Lower leg skin (tissue), 4 donors: ENCODE measurements around the gene GADD45GIP1. TPM values are rescaled to one million over a fixed set of nuclear protein-coding genes. Genes with fewer than 3 reads are reported as not detected.
A peak's percentile ranks its signal among the peaks of the same experiment; 100 is the strongest.
"Not testable (repeated sequence)": the region's sequence is repeated elsewhere in the genome, so short reads cannot be mapped to it uniquely, and the experiment has no call there.

Experiments
- DNase-seq, 2 donors: peaks; one replicate each; pipeline ENCODE4 v3.0.0-alpha.2; 2019; ENCODE audit warnings: low spot score in 2 of 2
- H3K4me3 ChIP-seq: fragments of 200-600 bp; sonication (generic); 2 replicates; pipeline ENCODE4 v1.5.1; 2017; ENCODE audit warnings: mild to moderate bottlenecking, low read depth; ENCODE audit not compliant: poor library complexity, severe bottlenecking
- CTCF ChIP-seq, 3 donors: fragments of 450-650 bp; IDR thresholded peaks; one replicate each; pipeline ENCODE4 v1.5.1; 2016; ENCODE audit warnings: antibody characterized with exemption in 3 of 3, mild to moderate bottlenecking in 3 of 3, moderate library complexity in 2 of 3
- POLR2A ChIP-seq, 2 donors: fragments of 450-650 bp; IDR thresholded peaks; one replicate each; pipeline ENCODE4 v1.6.1; 2016 to 2017; ENCODE audit warnings: antibody characterized with exemption in 2 of 2, mild to moderate bottlenecking in 1 of 2, moderate library complexity in 1 of 2
- WGBS, 2 donors: methylation state at CpG; one replicate each; pipeline ENCODE4 v1.1.5; 2018; 5-methylcytosine and 5-hydroxymethylcytosine counted together
- intact Hi-C: fragments of 100-400 bp; cut with DNase I; formaldehyde crosslinking; loops from one replicate; pipeline ENCODE4 v1.15.0; 2023; ENCODE audit warnings: low total_unique reads
- total RNA-seq, 4 donors: library from RNA; depleted of rRNA; stranded (reverse); fragments of >200 nt; gene quantifications; one replicate each; pipeline ENCODE4 v1.1.0, GENCODE V29; 2016

Gene GADD45GIP1
- total RNA-seq, 4 donors from 2014 or later = 21.8 to 42.3 (median 29.7) TPM

DNA sequence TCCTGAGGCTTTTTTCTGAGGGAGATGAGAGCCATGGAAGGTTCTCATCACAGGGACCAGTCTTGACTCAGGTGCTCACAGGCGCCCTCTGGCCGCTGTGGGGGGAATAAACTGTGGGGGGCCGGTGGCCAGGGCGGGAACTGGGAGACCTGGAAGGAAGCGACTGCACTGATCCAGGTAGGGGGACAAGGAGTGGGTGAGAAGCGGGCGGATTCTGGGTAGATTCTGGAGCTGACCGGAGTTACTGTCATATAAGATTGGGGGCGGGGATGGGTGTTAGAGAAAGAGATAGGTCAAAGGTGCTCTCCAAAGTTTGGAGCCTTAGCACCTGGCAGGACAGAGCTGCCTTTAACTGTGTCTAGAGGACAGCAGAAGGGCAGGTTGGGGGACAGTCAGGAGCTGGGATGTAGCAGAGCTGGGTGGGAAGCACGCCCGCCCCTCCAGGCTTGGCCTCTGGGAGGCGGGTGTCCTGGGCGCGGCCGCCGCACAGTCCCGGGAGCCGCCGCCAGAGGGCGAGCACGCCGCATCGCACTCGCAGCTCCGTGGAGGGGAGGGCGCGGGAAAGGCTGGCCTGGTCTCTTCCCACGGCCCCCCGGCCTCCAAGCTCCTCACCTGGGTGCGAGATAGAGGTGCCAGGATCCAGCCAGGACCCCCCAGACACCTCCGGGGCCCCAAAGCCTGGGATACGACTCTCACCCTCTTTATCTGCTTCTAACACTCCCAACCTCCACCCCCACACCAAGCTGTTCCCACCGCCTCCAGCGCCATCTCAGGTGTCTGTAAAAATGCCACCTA lies 8.2 kb upstream of the GADD45GIP1 start:
- peak; percentile 62 to 96 for DNase-seq
- H3K4me3 ChIP-seq = peak overlapping the region; percentile 6
- intact Hi-C loops = no loop called here
- 0 to 2% methylated on average over 16 to 32 of the region's 34 CpGs for WGBS, 2 donors
- no peak for TF ChIP-seq POLR2A (IDR thresholded peaks at IDR 0.05)
- peak in 1 of 3 donors; percentile 74 for TF ChIP-seq CTCF (IDR thresholded peaks at IDR 0.05)

GRCh38 chr19:12959481-12959880 lies 2.5 kb upstream of the GADD45GIP1 start:
- no peak for DNase-seq
- no peak overlapping the region for H3K4me3 ChIP-seq
- WGBS, 2 donors = 69 to 70% methylated on average over 6 of the region's 6 CpGs
- intact Hi-C loops = no loop called here
- TF ChIP-seq POLR2A (IDR thresholded peaks at IDR 0.05) = no peak
- no peak for TF ChIP-seq CTCF (IDR thresholded peaks at IDR 0.05)

GRCh38 chr19:12957389-12957952 lies 448 bp upstream of the GADD45GIP1 start:
- WGBS, 2 donors = 27 to 31% methylated on average over 31 of the region's 31 CpGs

GRCh38 chr19:12955996-12956395 lies 1.0 kb downstream of the GADD45GIP1 start:
- intact Hi-C loops = no loop called here
- DNase-seq = no peak
- 51 to 56% methylated on average over 12 of the region's 12 CpGs for WGBS, 2 donors
- TF ChIP-seq POLR2A (IDR thresholded peaks at IDR 0.05) = no peak
- TF ChIP-seq CTCF (IDR thresholded peaks at IDR 0.05) = no peak
- no peak overlapping the region for H3K4me3 ChIP-seq

More at GRCh38 chr19:12957389-12957952, 448 bp upstream of the GADD45GIP1 start:
- intact Hi-C loops, DNase-seq: not testable (repeated sequence)
- H3K4me3 ChIP-seq = peak overlapping the region; percentile 81

DNA sequence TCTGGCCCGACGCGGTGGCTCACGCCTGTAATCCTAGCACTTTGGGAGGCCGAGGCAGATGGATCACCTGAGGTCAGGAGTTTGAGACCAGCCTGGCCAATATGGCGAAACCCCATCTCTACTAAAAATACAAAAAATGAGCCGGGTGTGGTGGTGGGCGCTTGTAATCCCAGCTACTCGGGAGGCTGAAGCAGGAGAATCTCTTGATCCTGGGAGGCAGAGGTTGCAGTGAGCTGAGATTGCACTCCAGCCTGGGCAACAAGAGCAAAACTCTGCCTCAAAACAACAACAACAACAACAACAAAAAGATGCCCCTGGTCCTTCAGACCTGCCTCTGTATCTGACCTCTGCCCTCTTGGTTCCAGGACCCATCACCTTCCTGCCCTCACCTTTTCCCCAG lies 1.4 kb downstream of the GADD45GIP1 start:
- DNase-seq, H3K4me3 ChIP-seq, intact Hi-C loops: not testable (repeated sequence)
- WGBS, 2 donors = 86 to 91% methylated on average over 9 of the region's 9 CpGs

DNA sequence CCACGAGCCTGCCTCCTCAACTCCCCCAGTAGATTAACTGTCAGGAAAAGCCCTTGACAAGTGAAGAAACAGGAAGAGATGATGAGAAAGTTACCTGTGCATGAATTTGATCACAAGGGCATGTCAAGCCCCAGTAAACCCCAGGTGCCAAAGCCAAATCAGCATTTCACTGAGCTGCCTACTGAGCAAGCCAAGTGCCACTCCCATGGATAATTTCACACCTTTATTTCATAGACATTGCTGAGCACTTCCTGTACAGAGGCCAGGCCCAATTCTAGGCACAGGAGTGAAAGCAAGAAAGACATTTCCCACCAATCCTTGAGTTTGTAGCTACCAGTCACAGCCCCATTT lies 2.4 kb downstream of the GADD45GIP1 start:
- H3K4me3 ChIP-seq = no peak overlapping the region
- no peak for DNase-seq
- intact Hi-C loops = no loop called here
- TF ChIP-seq CTCF (IDR thresholded peaks at IDR 0.05) (no peak), POLR2A (IDR thresholded peaks at IDR 0.05) (no peak)
- 22 to 25% methylated on average over 1 of the region's 1 CpG for WGBS, 2 donors
